Erythroblast (primary cell): Measurements from ENCODE around the gene TM4SF18.

Experiments
- GATA1 ChIP-seq: IDR thresholded peaks from 2 replicates; pipeline ENCODE4 v1.6.1; 2011; ENCODE audit warnings: low read depth, mild to moderate bottlenecking, control low read depth, low read length, moderate library complexity
- POLR2A ChIP-seq: IDR thresholded peaks from 2 replicates; pipeline ENCODE4 v1.6.1; 2011; ENCODE audit warnings: mild to moderate bottlenecking, low read length

- no peak for TF ChIP-seq POLR2A
- no peak for TF ChIP-seq GATA1
Measured at GRCh38 chr3:149277331-149277813, 56.1 kb downstream of the TM4SF18 start.
